ENCODE measurements around the gene CES3. TPM values are rescaled to one million over a fixed set of nuclear protein-coding genes. Genes with fewer than 3 reads are reported as not detected.
A peak's percentile ranks its signal among the peaks of the same experiment; 100 is the strongest.
"Not testable (repeated sequence)": the region's sequence is repeated elsewhere in the genome, so short reads cannot be mapped to it uniquely, and the experiment has no call there.

CES3 gene
- total RNA-seq, 1 experiment from 2014 or later: 0.31 TPM

- DNase-seq: peak; percentile 93
- peak within 1 kb of the TSS; percentile 94 for H3K4me3 ChIP-seq (ENCODE audit: insufficient read depth, low read depth, low read length)
- H3K36me3 ChIP-seq (replicated peaks; ENCODE audit: control insufficient read depth, insufficient read depth, low read length): peaks cover 1% of the 10 kb centered on the region
- peaks cover 8% of the 10 kb centered on the region for H3K27me3 ChIP-seq (ENCODE audit: control insufficient read depth, insufficient read depth, low read length)
Observed at GRCh38 chr16:66934138-66934838, 26.8 kb upstream of the CES3 start, which contains the start of gene CIAO2B. TSS of gene CIAO2B (minus strand) at chr16:66934402. CDS start at chr16:66934364, 38 bp downstream.

GRCh38 chr16:66934839-66935313 is 26.2 kb upstream of the CES3 start:
- DNase-seq; H3K27me3 ChIP-seq (ENCODE audit: control insufficient read depth, insufficient read depth, low read length); H3K36me3 ChIP-seq (replicated peaks; ENCODE audit: control insufficient read depth, insufficient read depth, low read length): not testable (repeated sequence)
- peak overlapping the region; percentile 94 for H3K4me3 ChIP-seq (ENCODE audit: insufficient read depth, low read depth, low read length)

- H3K36me3 ChIP-seq (replicated peaks; ENCODE audit: control insufficient read depth, insufficient read depth, low read length): peaks cover 7% of the 10 kb centered on the region
- H3K27me3 ChIP-seq (ENCODE audit: control insufficient read depth, insufficient read depth, low read length): peaks cover 8% of the 10 kb centered on the region
- DNase-seq: peak; percentile 68
- H3K4me3 ChIP-seq (ENCODE audit: insufficient read depth, low read depth, low read length): peak within 1 kb of the TSS; percentile 94
Observed at GRCh38 chr16:66935314-66936011, 25.6 kb upstream of the CES3 start, which contains the start of gene CES2. TSS of gene CES2 (plus strand) at chr16:66935516. CDS start at chr16:66935636, 120 bp downstream.

GRCh38 chr16:66936462-66936861 is 24.6 kb upstream of the CES3 start:
- Histone ChIP-seq H3K4me3 (ENCODE audit: insufficient read depth, low read depth, low read length) (no peak overlapping the region), H3K36me3 (replicated peaks; ENCODE audit: control insufficient read depth, insufficient read depth, low read length) (peaks cover 14% of the 10 kb centered on the region), H3K27me3 (ENCODE audit: control insufficient read depth, insufficient read depth, low read length) (peaks cover 8% of the 10 kb centered on the region)
- peak; percentile 27 for DNase-seq

- DNase-seq: no peak
- peaks cover 8% of the 10 kb centered on the region for H3K27me3 ChIP-seq (ENCODE audit: control insufficient read depth, insufficient read depth, low read length)
- H3K36me3 ChIP-seq (replicated peaks; ENCODE audit: control insufficient read depth, insufficient read depth, low read length): peaks cover 17% of the 10 kb centered on the region
- H3K4me3 ChIP-seq (ENCODE audit: insufficient read depth, low read depth, low read length): no peak overlapping the region
Observed at GRCh38 chr16:66936889-66937554, 24.0 kb upstream of the CES3 start.

- peak; percentile 20 for DNase-seq
- H3K4me3 ChIP-seq (ENCODE audit: insufficient read depth, low read depth, low read length): no peak overlapping the region
- peaks cover 20% of the 10 kb centered on the region for H3K36me3 ChIP-seq (replicated peaks; ENCODE audit: control insufficient read depth, insufficient read depth, low read length)
- peaks cover 8% of the 10 kb centered on the region for H3K27me3 ChIP-seq (ENCODE audit: control insufficient read depth, insufficient read depth, low read length)
Observed at GRCh38 chr16:66937725-66938337, 23.2 kb upstream of the CES3 start.

GRCh38 chr16:66939366-66939765 is 21.7 kb upstream of the CES3 start:
- DNase-seq: no peak
- Histone ChIP-seq H3K4me3 (ENCODE audit: insufficient read depth, low read depth, low read length) (no peak overlapping the region), H3K27me3 (ENCODE audit: control insufficient read depth, insufficient read depth, low read length) (peaks cover 8% of the 10 kb centered on the region), H3K36me3 (replicated peaks; ENCODE audit: control insufficient read depth, insufficient read depth, low read length) (peaks cover 20% of the 10 kb centered on the region)

GRCh38 chr16:66940236-66940635 is 20.8 kb upstream of the CES3 start:
- DNase-seq: peak; percentile 14

GRCh38 chr16:66942981-66943380 is 18.1 kb upstream of the CES3 start:
- Histone ChIP-seq H3K4me3 (ENCODE audit: insufficient read depth, low read depth, low read length) (no peak overlapping the region), H3K27me3 (ENCODE audit: control insufficient read depth, insufficient read depth, low read length) (peaks cover 8% of the 10 kb centered on the region; the same call in 1 of the 2 replicates), H3K36me3 (replicated peaks; ENCODE audit: control insufficient read depth, insufficient read depth, low read length) (peaks cover 19% of the 10 kb centered on the region)
- DNase-seq: no peak

More at GRCh38 chr16:66940236-66940635, 20.8 kb upstream of the CES3 start:
- peaks cover 20% of the 10 kb centered on the region for H3K36me3 ChIP-seq (replicated peaks; ENCODE audit: control insufficient read depth, insufficient read depth, low read length)
- H3K4me3 ChIP-seq (ENCODE audit: insufficient read depth, low read depth, low read length): no peak overlapping the region
- peaks cover 4% of the 10 kb centered on the region for H3K27me3 ChIP-seq (ENCODE audit: control insufficient read depth, insufficient read depth, low read length)

- Histone ChIP-seq H3K27me3 (ENCODE audit: control insufficient read depth, insufficient read depth, low read length) (peaks cover 14% of the 10 kb centered on the region; the same call in 1 of the 2 replicates), H3K4me3 (ENCODE audit: insufficient read depth, low read depth, low read length) (no peak overlapping the region), H3K36me3 (replicated peaks; ENCODE audit: control insufficient read depth, insufficient read depth, low read length) (peaks cover 19% of the 10 kb centered on the region)
- DNase-seq: no peak
Observed at GRCh38 chr16:66943426-66944053, 17.5 kb upstream of the CES3 start.

GRCh38 chr16:66944054-66944441 is 17.0 kb upstream of the CES3 start:
- Histone ChIP-seq H3K36me3 (replicated peaks; ENCODE audit: control insufficient read depth, insufficient read depth, low read length) (peaks cover 19% of the 10 kb centered on the region), H3K4me3 (ENCODE audit: insufficient read depth, low read depth, low read length) (no peak overlapping the region), H3K27me3 (ENCODE audit: control insufficient read depth, insufficient read depth, low read length) (peaks cover 19% of the 10 kb centered on the region; the same call in 1 of the 2 replicates)
- no peak for DNase-seq

GRCh38 chr16:66944971-66945370 is 16.1 kb upstream of the CES3 start:
- DNase-seq; H3K4me3 ChIP-seq (ENCODE audit: insufficient read depth, low read depth, low read length): not testable (repeated sequence)
- Histone ChIP-seq H3K27me3 (ENCODE audit: control insufficient read depth, insufficient read depth, low read length) (peaks cover 26% of the 10 kb centered on the region; the same call in 1 of the 2 replicates), H3K36me3 (replicated peaks; ENCODE audit: control insufficient read depth, insufficient read depth, low read length) (peaks cover 16% of the 10 kb centered on the region)

- no peak for DNase-seq
- Histone ChIP-seq H3K36me3 (replicated peaks; ENCODE audit: control insufficient read depth, insufficient read depth, low read length) (peaks cover 9% of the 10 kb centered on the region), H3K4me3 (ENCODE audit: insufficient read depth, low read depth, low read length) (no peak overlapping the region), H3K27me3 (ENCODE audit: control insufficient read depth, insufficient read depth, low read length) (peaks cover 26% of the 10 kb centered on the region; the same call in 1 of the 2 replicates)
Observed at GRCh38 chr16:66945939-66946338, 15.1 kb upstream of the CES3 start.

- H3K4me3 ChIP-seq (ENCODE audit: insufficient read depth, low read depth, low read length): no peak overlapping the region
- DNase-seq: no peak
- peaks cover 6% of the 10 kb centered on the region for H3K36me3 ChIP-seq (replicated peaks; ENCODE audit: control insufficient read depth, insufficient read depth, low read length)
- H3K27me3 ChIP-seq (ENCODE audit: control insufficient read depth, insufficient read depth, low read length): peaks cover 26% of the 10 kb centered on the region; the same call in 1 of the 2 replicates
Observed at GRCh38 chr16:66946541-66946940, 14.5 kb upstream of the CES3 start.
